LNCaP clone FGC (cell line): Measurements from ENCODE around the gene SMIM1.
"Not testable (repeated sequence)": the region's sequence is repeated elsewhere in the genome, so short reads cannot be mapped to it uniquely, and the experiment has no call there.

Source experiments
- DNase-seq: peaks from one replicate; pipeline ENCODE4 v3.0.0-alpha.2; 2011; ENCODE audit warnings: low read depth
- H3K4me3 ChIP-seq: 2 replicates; pipeline ENCODE4 v1.5.1; 2011; ENCODE audit warnings: mild to moderate bottlenecking, low read depth, low read length, control low read depth
- CTCF ChIP-seq: IDR thresholded peaks from 2 replicates; pipeline ENCODE4 v1.5.1; 2012; ENCODE audit warnings: mild to moderate bottlenecking; ENCODE audit not compliant: control insufficient read depth, insufficient read depth; ENCODE audit errors: extremely low read depth

SMIM1 gene, protein sequence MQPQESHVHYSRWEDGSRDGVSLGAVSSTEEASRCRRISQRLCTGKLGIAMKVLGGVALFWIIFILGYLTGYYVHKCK

GRCh38 chr1:3772715-3773571 is at the start of gene SMIM1:
TSS of gene SMIM1 (plus strand) at chr1:3772749. CDS start at chr1:3775374, 2,625 bp downstream.
- no peak for DNase-seq
- H3K4me3 ChIP-seq, result peak within 1 kb of the TSS; percentile 63
- TF ChIP-seq CTCF, result no peak

GRCh38 chr1:3722846-3723245 is 49.7 kb upstream of the SMIM1 start:
- no peak for DNase-seq
- H3K4me3 ChIP-seq, result no peak overlapping the region
- no peak for TF ChIP-seq CTCF

DNA sequence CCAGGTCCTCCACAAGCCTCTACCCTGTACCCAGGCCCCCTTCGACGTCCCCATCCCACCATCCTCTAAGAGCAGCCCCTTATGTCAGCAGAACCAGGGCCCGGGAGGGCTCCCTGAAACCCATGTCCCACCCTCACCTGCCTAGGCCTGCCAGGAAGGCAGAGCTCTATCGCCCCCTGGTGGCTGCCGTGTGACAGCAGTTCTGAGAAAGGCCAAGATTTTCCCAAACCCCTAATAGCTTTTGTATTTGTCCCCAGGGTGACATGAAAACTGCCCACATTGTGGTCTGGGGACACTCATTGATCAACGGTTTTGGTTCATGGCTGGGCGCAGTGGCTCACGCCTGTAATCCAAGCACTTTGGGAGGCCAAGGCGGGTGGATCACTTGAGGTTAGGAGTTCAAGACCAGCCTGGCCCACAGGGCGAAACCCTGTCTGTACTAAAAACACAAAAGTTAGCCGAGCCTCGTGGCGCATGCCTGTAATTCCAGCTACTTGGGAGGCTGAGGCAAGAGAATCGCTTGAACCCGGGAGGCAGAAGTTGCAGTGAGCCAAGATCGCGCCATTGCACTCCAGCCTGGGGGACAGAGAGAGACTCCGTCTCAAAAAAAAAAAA is 48.0 kb upstream of the SMIM1 start:
- TF ChIP-seq CTCF, result peak; percentile 95
- H3K4me3 ChIP-seq, result not testable (repeated sequence)
- peak; percentile 13 for DNase-seq

GRCh38 chr1:3725366-3725765 is 47.2 kb upstream of the SMIM1 start:
- no peak for DNase-seq
- TF ChIP-seq CTCF, result no peak
- H3K4me3 ChIP-seq, result no peak overlapping the region

GRCh38 chr1:3727042-3727824 is 45.3 kb upstream of the SMIM1 start:
- DNase-seq, result no peak
- no peak overlapping the region for H3K4me3 ChIP-seq
- TF ChIP-seq CTCF, result peak; percentile 51

GRCh38 chr1:3727825-3728776 is 44.4 kb upstream of the SMIM1 start:
- TF ChIP-seq CTCF, result no peak
- no peak overlapping the region for H3K4me3 ChIP-seq

More at GRCh38 chr1:3727825-3728776, 44.4 kb upstream of the SMIM1 start:
- no peak for DNase-seq
